Caco-2 (cell line): ENCODE data around the gene UBR4. TPM values are rescaled to one million over a fixed set of nuclear protein-coding genes. Genes with fewer than 3 reads are reported as not detected.

Experiments used
- BruUV-seq: library from RNA; stranded (reverse); fragments of 400-500 nt; replicated peaks from 2 replicates; lab custom pipeline; 2021; lab: Mats Ljungman, UMichigan
- CTCF ChIA-PET: fragments of 300-600 bp; sonication (Branson Sonifier 250); formaldehyde crosslinking; loops from one replicate; lab custom pipeline; 2022; ENCODE audit warnings: antibody characterized with exemption; lab: Charles Lee
- POLR2A ChIA-PET: fragments of 300-600 bp; sonication (Branson Sonifier 250); formaldehyde crosslinking; loops from one replicate; lab custom pipeline; 2022; ENCODE audit warnings: antibody characterized with exemption; lab: Charles Lee
- DNase-seq, 2 experiments: peaks; one replicate each; pipeline versions ENCODE4 v3.0.0 to v3.0.0-alpha.2; 2020 to 2022
- H3K27me3 ChIP-seq: replicated peaks from 2 replicates; pipeline ENCODE4 v1.6.0; 2011; ENCODE audit warnings: low read length; ENCODE audit not compliant: control insufficient read depth, insufficient read depth
- H3K36me3 ChIP-seq: 2 replicates; pipeline ENCODE4 v1.5.1; 2011; ENCODE audit warnings: low read length; ENCODE audit not compliant: control insufficient read depth, insufficient read depth
- H3K4me1 ChIP-seq: fragments of 250-450 bp; sonication (Bioruptor Pico); 2 replicates; pipeline ENCODE4 v1.5.1; 2020; ENCODE audit warnings: mild to moderate bottlenecking
- H3K4me3 ChIP-seq: 2 replicates; pipeline ENCODE4 v1.5.1; 2011; ENCODE audit warnings: low read depth, mild to moderate bottlenecking, control low read depth, low read length
- H3K9me3 ChIP-seq: fragments of 250-450 bp; sonication (Bioruptor Pico); 2 replicates; pipeline ENCODE4 v1.5.1; 2020; ENCODE audit warnings: mild to moderate bottlenecking, moderate library complexity
- H3K27ac Mint-ChIP-seq: one replicate; pipeline ENCODE4 v1.8.0; 2022; ENCODE audit warnings: mixed read lengths; ENCODE audit not compliant: unreplicated experiment
- H3K27me3 Mint-ChIP-seq: one replicate; pipeline ENCODE4 v1.8.0; 2022; ENCODE audit warnings: mixed read lengths; ENCODE audit not compliant: insufficient read depth, unreplicated experiment
- H3K36me3 Mint-ChIP-seq: one replicate; pipeline ENCODE4 v1.8.0; 2022; ENCODE audit warnings: mild to moderate bottlenecking, mixed read lengths; ENCODE audit not compliant: insufficient read depth, unreplicated experiment
- H3K4me1 Mint-ChIP-seq: one replicate; pipeline ENCODE4 v1.8.0; 2022; ENCODE audit warnings: low read depth, mixed read lengths; ENCODE audit not compliant: unreplicated experiment
- H3K4me3 Mint-ChIP-seq: one replicate; pipeline ENCODE4 v1.8.0; 2022; ENCODE audit warnings: mild to moderate bottlenecking, moderate library complexity, mixed read lengths; ENCODE audit not compliant: unreplicated experiment
- H3K9me3 Mint-ChIP-seq: one replicate; pipeline ENCODE4 v1.8.0; 2022; ENCODE audit warnings: mixed read lengths; ENCODE audit not compliant: unreplicated experiment
- CTCF ChIP-seq, 2 experiments: fragments of 200-600 bp in 1 of 2; IDR thresholded peaks; 1 replicate in 1 of 2; 2 replicates in 1 of 2; pipeline versions ENCODE4 v1.5.1 to v1.8.0; 2011 to 2022; ENCODE audit warnings: antibody characterized with exemption in 1 of 2, control low read depth in 1 of 2, inconsistent platforms in 1 of 2, low read depth in 1 of 2, low read length in 1 of 2, mild to moderate bottlenecking in 1 of 2, moderate library complexity in 1 of 2; ENCODE audit not compliant: insufficient read depth in 1 of 2, severe bottlenecking in 1 of 2, unreplicated experiment in 1 of 2
- intact Hi-C: fragments of 100-400 bp; cut with micrococcal nuclease; formaldehyde crosslinking; loops from one replicate; pipeline ENCODE4 v1.10.0; 2022; ENCODE audit not compliant: unreplicated experiment
- total RNA-seq: library from RNA; stranded (reverse); gene quantifications from 2 replicates; pipeline ENCODE4 v1.2.3, GENCODE V29; 2022

Gene UBR4
- total RNA-seq, 1 experiment from 2014 or later, result 317 TPM

GRCh38 chr1:19062258-19063029 is 147.6 kb downstream of the UBR4 start:
- H3K4me1 ChIP-seq, result no peaks in the 10 kb centered on the region
- no peak overlapping the region for H3K4me3 ChIP-seq
- H3K9me3 ChIP-seq, result no peaks in the 10 kb centered on the region
- H3K9me3 Mint-ChIP-seq, result peaks cover 10% of the 10 kb centered on the region
- H3K4me3 Mint-ChIP-seq, result no peak overlapping the region
- BruUV-seq, result no TSS peak
- intact Hi-C loops, result no loop called here
- no peaks in the 10 kb centered on the region for H3K27me3 ChIP-seq
- H3K36me3 ChIP-seq, result no peaks in the 10 kb centered on the region
- no peak for DNase-seq
- H3K27ac Mint-ChIP-seq, result peak overlapping the region; percentile 87
- H3K36me3 Mint-ChIP-seq, result peaks cover 39% of the 10 kb centered on the region
- H3K27me3 Mint-ChIP-seq, result peaks cover 3% of the 10 kb centered on the region
- TF ChIP-seq CTCF (IDR thresholded peaks at IDR 0.05; ENCODE audit: insufficient read depth in 1 of 2, low read depth in 1 of 2, low read length in 1 of 2, severe bottlenecking in 1 of 2, unreplicated experiment in 1 of 2), result no peak
- ChIA-PET CTCF (no interaction called here), POLR2A (no interaction called here)
- H3K4me1 Mint-ChIP-seq, result no peaks in the 10 kb centered on the region

- no peak for DNase-seq
- CTCF ChIA-PET, result no interaction called here
- Mint-ChIP-seq H3K27me3 (peaks cover 3% of the 10 kb centered on the region), H3K4me1 (no peaks in the 10 kb centered on the region), H3K36me3 (peaks cover 36% of the 10 kb centered on the region), H3K4me3 (no peak overlapping the region), H3K9me3 (peaks cover 10% of the 10 kb centered on the region), H3K27ac (peak overlapping the region; percentile 87)
- no peak for TF ChIP-seq CTCF (IDR thresholded peaks at IDR 0.05; ENCODE audit: insufficient read depth in 1 of 2, low read depth in 1 of 2, low read length in 1 of 2, severe bottlenecking in 1 of 2, unreplicated experiment in 1 of 2)
- no TSS peak for BruUV-seq
- Histone ChIP-seq H3K4me3 (no peak overlapping the region), H3K4me1 (no peaks in the 10 kb centered on the region), H3K36me3 (no peaks in the 10 kb centered on the region), H3K9me3 (no peaks in the 10 kb centered on the region), H3K27me3 (no peaks in the 10 kb centered on the region)
- POLR2A ChIA-PET, result no interaction called here
- intact Hi-C loops, result no loop called here
Observed at GRCh38 chr1:19061798-19062197, 148.3 kb downstream of the UBR4 start.

DNA sequence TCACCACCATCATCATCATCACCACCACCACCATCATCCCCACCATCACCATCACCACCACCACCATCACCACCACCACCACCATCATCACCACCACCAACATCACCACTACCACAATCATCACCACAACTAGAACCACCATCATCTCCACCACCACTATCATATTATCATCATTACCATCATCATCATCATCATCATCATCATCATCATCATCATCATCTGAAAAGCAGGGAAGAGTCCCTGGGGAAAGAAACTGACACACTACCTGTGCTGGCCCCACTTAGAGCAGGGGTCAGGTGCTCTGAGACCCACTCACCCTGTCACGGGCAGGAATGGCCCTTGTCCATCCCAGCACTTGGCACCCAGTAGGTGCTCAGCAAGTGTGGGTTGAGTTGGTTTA is 148.7 kb downstream of the UBR4 start:
- Histone ChIP-seq H3K36me3 (no peaks in the 10 kb centered on the region), H3K4me1 (no peaks in the 10 kb centered on the region), H3K9me3 (no peaks in the 10 kb centered on the region), H3K27me3 (no peaks in the 10 kb centered on the region), H3K4me3 (no peak overlapping the region)
- ChIA-PET CTCF (no interaction called here), POLR2A (no interaction called here)
- Mint-ChIP-seq H3K27ac (peak overlapping the region; percentile 87), H3K36me3 (peaks cover 36% of the 10 kb centered on the region), H3K4me3 (peak overlapping the region; percentile 56), H3K4me1 (no peaks in the 10 kb centered on the region), H3K9me3 (peaks cover 10% of the 10 kb centered on the region), H3K27me3 (peaks cover 3% of the 10 kb centered on the region)
- no TSS peak for BruUV-seq
- no peak for DNase-seq
- intact Hi-C loops, result no loop called here
- TF ChIP-seq CTCF (IDR thresholded peaks at IDR 0.05; ENCODE audit: insufficient read depth in 1 of 2, low read depth in 1 of 2, low read length in 1 of 2, severe bottlenecking in 1 of 2, unreplicated experiment in 1 of 2), result no peak
